GM12872 (cell line): Measurements from ENCODE around the gene CSF2.

Experiments
- TF ChIP-seq, protein P1 (sequence below): IDR thresholded peaks from 3 replicates; pipeline ENCODE4 v1.5.1; 2011; ENCODE audit warnings: low read depth, mild to moderate bottlenecking, low read length, moderate library complexity; ENCODE audit not compliant: insufficient read depth

Gene CSF2

DNA sequence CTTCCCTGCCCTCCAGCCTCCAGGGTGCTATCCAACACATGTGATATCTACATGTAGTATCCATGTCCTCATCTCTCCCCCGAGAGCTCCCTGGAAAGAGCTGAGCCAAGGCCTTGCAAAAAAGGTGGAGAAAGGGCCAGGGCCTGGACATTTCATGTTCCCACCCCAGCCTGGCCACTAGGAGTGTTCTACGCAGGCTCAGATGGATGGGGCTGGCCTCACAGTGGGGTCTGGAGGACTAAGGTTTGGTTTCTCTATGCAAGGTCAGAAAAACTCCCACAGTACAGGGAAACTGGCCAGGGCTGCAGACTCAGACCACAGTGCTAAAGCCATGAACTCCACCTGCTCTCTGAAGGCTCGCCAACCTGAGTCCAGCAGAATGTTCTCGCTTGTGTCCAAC, 1.5 kb upstream of the CSF2 start:
- TF ChIP-seq, protein P1, sequence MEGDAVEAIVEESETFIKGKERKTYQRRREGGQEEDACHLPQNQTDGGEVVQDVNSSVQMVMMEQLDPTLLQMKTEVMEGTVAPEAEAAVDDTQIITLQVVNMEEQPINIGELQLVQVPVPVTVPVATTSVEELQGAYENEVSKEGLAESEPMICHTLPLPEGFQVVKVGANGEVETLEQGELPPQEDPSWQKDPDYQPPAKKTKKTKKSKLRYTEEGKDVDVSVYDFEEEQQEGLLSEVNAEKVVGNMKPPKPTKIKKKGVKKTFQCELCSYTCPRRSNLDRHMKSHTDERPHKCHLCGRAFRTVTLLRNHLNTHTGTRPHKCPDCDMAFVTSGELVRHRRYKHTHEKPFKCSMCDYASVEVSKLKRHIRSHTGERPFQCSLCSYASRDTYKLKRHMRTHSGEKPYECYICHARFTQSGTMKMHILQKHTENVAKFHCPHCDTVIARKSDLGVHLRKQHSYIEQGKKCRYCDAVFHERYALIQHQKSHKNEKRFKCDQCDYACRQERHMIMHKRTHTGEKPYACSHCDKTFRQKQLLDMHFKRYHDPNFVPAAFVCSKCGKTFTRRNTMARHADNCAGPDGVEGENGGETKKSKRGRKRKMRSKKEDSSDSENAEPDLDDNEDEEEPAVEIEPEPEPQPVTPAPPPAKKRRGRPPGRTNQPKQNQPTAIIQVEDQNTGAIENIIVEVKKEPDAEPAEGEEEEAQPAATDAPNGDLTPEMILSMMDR, result no peak

DNA sequence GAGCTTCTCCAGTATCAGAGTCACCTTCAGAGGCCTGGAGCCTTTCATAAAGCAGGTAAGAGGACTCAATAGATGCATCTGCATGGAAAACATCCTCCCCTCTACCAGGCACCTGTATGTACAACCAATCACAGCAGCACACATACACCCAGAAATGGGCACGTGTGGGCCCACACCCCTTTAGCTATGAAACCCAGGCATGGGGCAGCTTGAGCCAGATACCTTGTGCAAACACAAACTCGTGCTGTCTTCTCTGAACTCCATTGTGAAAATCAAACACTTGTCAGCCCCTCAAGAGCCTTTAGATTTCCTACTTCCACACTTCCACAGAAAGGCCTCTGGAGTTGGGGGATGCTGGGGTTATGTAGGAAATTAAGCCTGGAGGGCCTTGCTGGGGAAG, 1.1 kb upstream of the CSF2 start:
- TF ChIP-seq, protein P1, result no peak

DNA sequence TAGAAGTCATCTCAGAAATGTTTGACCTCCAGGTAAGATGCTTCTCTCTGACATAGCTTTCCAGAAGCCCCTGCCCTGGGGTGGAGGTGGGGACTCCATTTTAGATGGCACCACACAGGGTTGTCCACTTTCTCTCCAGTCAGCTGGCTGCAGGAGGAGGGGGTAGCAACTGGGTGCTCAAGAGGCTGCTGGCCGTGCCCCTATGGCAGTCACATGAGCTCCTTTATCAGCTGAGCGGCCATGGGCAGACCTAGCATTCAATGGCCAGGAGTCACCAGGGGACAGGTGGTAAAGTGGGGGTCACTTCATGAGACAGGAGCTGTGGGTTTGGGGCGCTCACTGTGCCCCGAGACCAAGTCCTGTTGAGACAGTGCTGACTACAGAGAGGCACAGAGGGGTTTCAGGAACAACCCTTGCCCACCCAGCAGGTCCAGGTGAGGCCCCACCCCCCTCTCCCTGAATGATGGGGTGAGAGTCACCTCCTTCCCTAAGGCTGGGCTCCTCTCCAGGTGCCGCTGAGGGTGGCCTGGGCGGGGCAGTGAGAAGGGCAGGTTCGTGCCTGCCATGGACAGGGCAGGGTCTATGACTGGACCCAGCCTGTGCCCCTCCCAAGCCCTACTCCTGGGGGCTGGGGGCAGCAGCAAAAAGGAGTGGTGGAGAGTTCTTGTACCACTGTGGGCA, 642 bp downstream of the CSF2 start:
- TF ChIP-seq, protein P1, result no peak

DNA sequence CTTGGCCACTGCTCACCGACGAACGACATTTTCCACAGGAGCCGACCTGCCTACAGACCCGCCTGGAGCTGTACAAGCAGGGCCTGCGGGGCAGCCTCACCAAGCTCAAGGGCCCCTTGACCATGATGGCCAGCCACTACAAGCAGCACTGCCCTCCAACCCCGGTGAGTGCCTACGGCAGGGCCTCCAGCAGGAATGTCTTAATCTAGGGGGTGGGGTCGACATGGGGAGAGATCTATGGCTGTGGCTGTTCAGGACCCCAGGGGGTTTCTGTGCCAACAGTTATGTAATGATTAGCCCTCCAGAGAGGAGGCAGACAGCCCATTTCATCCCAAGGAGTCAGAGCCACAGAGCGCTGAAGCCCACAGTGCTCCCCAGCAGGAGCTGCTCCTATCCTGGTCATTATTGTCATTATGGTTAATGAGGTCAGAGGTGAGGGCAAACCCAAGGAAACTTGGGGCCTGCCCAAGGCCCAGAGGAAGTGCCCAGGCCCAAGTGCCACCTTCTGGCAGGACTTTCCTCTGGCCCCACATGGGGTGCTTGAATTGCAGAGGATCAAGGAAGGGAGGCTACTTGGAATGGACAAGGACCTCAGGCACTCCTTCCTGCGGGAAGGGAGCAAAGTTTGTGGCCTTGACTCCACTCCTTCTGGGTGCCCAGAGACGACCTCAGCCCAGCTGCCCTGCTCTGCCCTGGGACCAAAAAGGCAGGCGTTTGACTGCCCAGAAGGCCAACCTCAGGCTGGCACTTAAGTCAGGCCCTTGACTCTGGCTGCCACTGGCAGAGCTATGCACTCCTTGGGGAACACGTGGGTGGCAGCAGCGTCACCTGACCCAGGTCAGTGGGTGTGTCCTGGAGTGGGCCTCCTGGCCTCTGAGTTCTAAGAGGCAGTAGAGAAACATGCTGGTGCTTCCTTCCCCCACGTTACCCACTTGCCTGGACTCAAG, 1.5 kb downstream of the CSF2 start:
- TF ChIP-seq, protein P1, result no peak

DNA sequence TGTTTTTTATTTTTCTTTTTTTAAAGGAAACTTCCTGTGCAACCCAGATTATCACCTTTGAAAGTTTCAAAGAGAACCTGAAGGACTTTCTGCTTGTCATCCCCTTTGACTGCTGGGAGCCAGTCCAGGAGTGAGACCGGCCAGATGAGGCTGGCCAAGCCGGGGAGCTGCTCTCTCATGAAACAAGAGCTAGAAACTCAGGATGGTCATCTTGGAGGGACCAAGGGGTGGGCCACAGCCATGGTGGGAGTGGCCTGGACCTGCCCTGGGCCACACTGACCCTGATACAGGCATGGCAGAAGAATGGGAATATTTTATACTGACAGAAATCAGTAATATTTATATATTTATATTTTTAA, 2.1 kb downstream of the CSF2 start:
- TF ChIP-seq, protein P1, result no peak

DNA sequence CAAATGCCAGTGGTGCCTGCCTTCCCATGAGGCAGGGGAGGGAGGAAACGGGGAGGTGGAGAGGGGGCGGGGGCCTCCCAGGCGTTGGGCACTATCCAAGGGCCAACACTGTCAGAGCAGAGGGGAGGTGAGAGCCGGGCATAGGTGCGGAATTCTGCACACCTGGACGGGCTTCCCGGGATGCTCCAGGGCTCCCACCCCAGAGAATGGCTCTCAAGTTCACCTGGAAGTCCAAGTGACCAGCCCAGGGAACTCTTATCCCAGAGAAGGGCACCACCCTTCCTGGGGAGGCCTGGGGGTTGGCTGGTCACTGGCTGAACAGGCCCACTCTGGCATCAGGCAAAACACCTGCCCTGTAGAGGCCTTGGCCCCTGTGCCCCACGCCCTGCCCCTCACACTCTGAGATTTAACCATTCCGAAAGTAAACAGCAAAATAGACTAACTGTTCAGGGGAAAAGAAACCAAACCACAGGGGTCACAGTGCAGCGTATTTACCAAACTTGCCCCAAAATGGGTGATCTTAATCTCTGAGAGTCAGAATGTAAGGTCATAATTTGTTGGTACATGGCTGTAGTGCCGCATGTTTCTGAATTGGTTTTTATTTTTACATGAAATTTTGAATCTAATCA, 2.7 kb downstream of the CSF2 start:
- TF ChIP-seq, protein P1, result no peak

DNA sequence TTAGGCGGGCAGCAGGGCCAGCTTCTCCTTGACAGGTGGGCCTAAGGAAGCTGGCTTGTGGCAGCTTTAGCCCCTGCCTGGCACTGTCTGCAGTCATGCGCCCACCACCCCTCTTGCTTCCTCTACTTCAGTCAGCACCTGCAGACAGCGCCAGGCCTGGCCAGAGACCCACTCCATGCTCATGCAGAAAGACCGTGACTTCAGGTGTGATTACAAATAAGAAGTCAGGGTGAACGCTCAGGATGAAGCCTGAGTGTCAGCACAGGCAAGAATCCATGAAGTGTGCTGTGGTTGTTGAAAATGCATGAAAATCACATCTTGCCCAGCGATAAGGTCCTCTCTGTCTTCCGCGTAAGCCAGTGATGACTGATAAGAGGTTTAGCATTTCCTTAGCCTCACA, 3.4 kb downstream of the CSF2 start:
- TF ChIP-seq, protein P1, result no peak
